Fibroblast of skin of right biceps (primary cell): ENCODE measurements around the gene CHTF18.

Source experiments
- DNase-seq: peaks from one replicate; pipeline ENCODE4 v3.0.0-alpha.2; 2013

Gene CHTF18

DNA sequence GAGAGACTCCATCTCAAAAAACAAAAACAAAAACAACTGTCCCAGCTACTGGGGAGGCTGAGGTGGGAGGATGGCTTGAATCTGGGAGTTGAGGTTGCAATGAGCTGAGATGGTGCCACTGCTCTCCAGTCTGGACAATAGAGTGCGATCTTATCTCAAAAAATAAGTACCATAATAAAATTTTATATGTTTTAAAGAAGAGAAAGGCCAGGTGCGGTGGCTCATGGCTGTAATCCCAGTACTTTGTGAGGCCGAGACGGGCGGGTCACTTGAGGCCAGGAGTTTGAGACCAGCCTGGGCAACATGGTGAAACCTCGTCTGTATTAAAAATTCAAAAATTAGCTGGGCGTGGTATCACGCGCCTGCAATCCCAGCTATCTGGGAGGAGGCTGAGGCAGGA lies 11.6 kb upstream of the CHTF18 start:
- DNase-seq: no peak

DNA sequence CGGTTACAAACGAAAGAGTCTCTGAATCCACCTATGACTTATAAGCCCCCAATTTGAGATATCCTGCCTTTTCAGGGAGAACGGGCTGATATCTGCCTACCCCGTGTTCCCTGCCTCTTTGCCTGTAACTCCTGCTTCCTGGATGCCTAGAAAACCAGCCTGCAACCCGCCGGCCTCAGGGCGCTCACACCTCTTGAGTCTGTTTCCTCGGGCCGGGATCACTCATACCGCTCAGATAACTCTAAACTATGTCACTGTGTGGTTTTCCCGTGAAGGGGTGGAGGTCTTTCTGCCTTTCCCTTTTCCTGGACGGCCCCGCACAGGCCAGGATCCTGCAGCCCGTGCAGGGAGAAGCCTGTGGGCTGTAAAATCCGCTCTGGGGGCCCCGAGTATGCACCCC lies 10.6 kb upstream of the CHTF18 start:
- DNase-seq: peak; percentile 10

DNA sequence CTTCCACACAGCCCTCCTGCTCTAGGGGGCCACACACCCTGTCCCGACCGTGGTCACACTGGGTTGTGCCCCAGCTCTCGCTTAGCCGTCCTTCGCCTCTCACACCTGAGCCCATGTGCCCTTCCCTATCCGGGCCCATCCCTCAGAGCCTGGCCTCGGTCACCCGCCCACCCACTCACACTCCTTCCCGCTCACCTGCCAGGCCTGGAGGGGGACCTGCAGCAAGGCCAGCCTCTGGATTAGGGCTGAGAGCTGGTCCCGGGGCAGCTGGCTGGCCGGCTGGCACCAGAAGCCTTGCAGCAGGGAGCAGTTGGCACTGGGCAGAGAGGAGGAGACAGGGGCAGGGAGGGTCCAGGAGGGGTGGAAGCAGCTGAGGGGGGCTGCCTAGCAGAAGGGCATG lies 10.0 kb upstream of the CHTF18 start:
- DNase-seq: no peak

DNA sequence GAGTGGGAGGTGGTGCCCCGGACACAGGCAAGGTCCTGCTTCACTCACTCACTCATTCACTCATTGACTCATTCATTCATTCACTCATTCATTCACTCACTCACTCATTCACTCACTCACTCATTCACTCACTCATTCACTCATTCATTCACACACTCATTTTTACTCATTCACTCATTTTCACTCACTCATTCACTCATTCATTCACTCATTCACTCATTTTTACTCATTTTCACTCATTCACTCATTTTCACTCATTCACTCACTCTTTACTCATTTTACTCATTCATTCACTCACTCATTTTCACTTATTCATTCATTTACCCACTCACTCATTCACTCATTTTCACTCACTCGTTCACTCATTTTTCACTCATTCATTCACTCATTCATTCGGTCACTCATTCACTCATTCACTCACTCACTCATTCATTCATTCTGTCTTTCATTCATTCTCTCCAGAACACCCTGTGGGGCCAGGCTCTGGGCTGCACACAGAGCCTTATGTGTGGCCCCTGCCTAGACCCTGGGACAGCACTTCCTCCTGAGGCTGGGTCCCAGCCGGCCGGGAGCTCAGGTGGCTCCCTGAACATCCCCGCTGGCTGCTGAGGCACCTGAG lies 9.4 kb upstream of the CHTF18 start:
- no peak for DNase-seq

DNA sequence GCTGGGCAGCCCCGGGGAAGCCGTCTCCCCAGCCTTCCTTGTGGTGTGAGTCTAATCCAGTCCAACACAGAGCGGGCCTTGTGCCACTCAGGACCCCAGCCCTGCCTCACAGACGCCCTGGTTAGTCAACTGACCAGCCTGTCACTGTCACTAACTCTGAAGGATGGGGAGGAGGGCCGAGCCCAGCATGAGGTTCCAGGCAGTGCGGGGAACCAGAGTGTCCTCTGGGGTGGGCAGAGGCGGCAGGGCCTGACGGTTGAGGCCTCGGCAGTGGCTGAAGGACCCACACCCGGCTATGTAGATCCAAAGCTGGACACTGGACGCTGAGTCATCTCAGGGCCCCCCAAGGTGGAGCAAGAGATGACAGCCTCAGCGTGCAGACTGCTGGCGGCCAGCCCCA lies 8.9 kb upstream of the CHTF18 start:
- DNase-seq: no peak

DNA sequence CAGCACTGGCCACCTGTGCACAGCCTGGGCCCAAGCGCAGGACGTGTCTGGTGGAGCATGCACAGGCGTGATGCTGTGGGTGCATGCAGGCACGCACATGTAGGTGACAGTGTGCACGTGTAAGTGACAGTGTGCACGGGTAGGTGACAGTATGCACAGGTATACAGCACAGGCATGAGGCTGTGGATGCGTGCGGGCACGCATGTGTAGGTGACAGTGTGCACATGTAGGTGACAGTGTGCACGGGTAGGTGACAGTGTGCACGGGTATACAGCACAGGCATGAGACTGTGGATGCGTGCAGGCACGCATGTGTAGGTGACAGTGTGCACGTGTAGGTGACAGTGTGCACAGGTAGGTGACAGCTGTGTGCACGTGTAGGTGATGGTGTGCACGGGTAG lies 8.1 kb upstream of the CHTF18 start:
- DNase-seq: no peak

DNA sequence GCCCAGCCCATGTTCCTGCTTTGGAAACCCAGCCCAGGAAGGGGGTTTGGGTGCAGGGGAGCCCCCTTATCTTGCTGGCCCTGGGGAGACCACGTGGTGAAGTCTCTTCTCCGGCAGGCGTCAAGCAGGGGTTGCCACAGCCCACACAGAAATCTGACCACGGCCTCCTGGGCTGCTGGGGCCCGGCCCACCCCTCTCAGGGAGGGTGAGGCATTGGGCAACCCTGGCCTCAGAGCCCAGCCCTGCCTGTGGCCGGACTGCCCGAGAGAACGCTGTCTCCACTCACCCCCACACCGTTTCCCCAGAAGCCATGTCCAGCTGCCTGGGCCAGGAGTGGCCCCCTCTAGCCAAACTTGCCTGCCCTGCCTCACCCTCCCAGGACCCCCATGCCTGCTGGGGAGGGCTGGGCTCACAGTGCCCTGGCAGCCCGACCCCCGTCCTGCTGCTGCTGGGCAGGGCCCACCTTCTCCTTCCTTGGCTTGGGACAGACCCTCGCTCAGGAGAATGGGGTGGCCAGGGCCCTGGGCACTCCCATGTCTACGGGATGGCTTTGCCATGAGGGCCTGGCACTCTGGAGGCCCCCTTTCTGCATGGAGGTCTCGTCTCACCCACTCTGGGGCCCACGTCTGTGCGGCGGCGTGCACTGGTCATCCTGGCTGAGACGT lies 6.9 kb upstream of the CHTF18 start:
- DNase-seq: no peak

DNA sequence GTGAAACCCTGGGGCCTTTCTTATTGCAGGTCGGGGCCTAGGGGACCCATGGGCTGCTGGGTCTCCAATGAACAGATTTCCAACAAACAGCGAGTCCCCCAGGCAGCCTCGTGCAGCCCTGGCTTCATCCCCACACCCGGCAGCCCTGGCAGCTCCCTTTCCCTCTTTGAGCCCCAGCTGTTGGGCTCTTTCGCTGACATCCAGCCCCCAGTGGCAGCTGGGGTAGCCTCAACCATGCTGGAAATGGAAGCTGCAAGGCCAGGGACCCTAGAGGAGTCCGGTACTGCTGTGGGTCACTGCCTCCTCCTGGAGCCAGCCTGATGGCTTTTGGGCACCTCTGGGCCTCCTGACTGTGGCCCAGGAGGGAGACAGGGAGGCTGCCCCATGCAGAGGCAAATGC lies 6.2 kb upstream of the CHTF18 start:
- no peak for DNase-seq

DNA sequence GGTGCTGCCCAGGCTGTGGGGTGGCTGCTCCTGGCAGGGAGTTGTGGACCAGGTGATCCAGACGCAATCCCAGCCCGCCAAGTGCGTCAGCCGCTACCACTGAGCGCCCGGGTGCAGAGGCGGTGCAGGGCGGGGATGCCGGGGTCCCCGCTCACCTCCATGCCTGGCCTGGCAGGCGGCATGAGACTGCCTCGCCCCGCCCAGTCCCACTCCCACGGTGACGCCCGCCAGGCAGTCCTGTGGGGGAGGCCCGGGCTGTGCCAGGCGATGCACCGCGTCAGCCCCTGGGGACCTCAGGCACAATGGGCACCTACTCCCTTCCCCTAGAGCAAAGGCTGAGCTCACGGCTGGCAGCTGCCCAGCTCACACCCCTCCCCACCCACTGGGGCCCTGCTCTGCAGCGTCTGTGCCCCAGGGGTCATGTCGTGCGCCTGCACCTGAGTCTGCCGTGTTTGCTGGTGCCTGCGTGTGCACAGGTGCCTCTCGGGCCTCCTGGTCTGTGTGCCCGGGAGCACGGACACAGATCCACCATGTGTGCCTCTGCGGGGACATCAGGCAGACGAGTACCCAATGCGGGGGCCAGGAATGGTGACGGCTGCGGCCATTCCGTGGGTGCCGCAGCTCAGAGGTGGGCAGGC lies 5.5 kb upstream of the CHTF18 start:
- DNase-seq: no peak

DNA sequence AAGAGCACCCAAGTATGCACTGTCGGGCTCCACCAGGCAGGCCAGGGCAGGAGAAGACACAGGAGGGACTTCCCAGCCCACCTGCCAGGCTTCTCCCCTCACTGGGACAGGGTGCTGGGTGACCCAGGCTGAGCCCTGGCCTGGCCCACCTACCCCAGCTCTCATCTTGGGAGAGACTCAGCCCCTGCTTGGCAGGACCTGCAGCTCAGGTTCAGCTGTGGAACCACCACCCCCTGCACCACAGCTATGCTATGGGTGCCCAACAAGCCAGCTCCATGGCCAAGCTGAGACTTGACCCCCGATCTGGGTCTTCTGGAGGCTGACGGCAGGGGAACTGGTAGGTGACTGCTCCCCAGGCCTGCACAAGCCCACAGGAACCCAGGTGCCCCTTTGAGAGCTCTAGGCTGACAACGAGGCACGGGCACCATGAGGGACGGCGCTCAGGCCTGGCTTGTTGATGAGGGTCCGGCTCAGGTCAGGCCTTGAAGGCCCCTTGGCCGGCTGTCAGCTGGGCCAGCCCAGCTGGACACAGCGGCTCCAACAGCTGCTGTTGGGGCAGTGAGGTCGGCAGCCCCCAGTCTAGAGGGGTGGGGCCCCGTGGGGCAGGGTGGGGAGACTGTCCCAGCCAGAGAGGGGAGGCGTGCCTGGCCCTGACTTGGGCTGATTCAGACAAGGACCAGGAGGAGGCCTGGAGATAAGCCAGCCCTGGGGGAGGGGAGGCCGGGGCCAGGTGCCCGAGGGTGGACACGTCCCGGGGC lies 4.8 kb upstream of the CHTF18 start:
- DNase-seq: no peak

DNA sequence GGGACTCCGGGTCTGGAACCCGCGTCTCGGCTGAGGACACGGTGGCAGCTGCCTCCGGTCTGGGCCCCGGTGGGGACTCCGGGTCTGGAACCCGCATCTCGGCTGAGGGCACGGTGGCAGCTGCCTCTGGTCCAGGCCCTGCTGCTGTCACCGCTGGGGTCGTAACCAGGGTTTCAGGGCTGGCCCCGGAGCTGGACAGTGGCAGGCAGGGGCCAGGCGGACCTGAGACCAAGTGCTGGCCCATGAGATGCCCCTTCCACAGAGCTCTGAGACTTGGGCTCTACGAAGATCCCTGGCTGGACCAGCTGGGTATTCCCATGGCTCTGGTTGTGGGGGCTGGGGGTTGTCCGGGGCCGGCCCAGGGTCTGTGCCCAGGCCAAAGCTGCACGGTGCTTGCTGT lies 4.0 kb upstream of the CHTF18 start:
- no peak for DNase-seq

DNA sequence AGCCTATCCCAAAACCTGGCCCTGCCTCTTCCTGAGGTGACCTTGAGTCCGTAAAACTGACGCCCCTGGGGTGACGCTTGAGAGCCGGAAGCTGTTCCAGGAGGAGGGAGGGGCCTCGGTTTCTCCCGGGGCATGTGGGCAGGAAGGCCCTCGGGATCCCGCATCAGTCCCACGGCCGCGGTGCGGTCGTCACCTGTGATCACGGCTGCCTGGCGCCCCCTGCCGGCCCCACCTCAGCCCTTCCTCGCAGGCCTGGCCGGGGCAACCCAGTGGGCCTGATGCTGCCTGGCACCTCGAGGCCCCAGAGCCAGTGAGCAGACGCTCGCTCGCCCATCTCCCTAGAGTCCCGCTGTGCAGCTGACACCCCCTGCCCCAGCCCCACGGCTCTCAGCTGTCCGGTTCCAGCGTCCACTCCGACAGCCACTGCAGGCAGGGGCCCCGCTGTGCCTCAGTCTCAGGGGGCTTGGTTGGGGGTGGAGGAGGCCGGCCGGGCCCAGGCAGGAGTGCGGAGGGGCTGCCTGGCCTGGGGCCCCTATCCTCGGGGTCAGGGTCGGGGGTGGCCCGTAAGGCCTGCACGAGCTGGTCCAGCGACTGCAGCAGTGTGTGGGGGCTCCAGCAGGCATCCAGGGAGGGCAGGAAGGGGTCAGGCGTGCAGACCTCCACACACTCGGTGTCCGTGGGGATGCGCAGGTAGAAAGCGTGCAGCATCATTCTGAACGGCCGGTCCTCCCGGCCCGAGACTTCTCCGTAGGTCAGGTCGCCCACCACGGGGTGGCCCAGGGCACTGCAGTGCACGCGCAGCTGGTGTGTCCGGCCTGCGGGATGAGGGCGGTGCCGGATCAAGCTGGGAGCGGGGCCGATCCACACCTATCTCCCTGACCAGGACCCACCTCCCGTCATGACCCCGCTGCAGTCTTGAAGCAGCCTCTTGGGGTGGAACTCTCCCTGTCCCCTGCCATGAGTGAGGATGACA lies 2.6 kb upstream of the CHTF18 start:
- DNase-seq: peak; percentile 41

DNA sequence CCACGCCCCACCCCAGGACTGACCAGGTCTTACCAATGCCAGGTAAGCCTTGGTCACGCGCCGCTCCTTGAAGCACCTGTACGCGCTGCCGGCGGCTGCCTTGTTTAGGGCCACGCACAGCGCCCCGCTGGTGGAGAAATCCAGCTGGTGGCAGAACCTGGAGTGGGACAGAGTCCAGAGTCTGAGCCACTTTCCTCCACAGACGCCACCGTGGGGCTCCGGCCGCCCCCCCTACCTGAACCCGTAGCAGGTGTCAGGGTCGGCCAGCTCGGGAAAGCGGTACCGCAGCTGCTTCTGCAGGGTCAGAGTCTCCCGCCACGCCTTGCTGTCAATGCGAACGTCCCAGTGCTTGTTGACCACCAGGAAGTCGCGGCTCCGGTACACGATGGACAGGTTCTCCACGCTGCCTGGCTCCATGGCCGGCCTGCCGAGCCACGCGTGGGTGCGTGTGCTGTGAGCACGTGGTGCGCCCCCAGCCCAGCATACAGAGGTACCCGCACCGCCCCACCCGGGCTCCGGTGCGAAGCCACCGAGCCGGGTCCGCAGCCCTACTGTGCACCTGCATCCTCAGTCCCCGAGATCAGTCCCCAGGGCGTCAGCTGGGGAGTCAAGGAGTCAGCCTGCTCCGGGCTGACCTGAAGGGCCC lies 976 bp upstream of the CHTF18 start:
- no peak for DNase-seq

DNA sequence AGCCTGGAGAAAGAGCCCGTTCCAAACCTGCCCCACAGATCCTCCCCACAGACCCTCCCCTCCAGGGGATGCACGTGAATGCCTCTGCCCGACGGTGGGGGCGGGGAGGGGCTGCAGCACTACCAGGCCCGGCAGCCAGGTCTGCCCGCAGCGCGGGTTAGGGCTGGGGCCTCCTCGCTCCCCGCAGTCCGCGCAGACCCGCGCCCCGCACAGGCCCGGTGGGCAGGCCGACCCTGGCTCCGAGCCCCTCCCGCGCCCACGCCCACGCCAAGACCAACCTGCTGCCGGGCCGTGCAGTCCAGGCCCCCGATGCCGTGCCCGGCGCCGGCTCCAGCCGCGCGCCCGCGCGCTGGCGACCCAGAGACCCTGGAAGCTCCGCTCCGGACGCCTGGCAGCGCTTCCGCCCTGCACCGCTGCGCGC lies 432 bp upstream of the CHTF18 start, which contains the start of gene RPUSD1:
TSS of gene RPUSD1 (minus strand) at position 404 of the 421 bp plus-strand sequence. CDS start 644 bp downstream, outside the sequence.
- DNase-seq: no peak

DNA sequence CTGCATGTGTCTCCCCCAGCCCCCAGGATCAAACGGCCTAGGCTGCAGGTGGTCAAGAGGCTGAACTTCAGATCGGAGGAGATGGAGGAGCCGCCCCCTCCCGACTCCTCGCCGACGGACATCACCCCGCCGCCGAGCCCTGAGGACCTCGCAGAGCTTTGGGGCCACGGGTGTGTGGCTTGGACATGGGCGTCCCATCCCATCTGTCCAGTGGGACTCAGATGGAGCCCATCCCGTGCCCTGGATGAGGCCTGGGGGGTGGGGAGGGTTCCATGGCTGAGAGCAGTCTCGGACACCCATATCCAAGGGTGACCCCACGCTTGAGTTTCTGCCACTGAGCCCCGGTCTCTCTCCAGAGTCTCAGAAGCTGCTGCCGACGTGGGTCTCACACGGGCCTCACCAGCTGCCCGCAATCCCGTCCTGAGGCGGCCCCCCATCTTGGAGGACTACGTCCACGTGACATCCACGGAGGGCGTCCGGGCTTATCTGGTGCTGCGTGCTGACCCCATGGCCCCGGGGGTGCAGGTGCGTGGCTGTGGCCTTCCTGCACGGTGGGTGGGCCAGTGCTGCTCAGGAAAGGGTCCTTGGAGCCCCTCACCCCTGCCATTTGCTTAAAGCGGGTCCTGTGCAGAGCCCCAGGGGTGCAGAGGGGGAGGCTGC lies 901 bp downstream of the CHTF18 start:
- DNase-seq: no peak

DNA sequence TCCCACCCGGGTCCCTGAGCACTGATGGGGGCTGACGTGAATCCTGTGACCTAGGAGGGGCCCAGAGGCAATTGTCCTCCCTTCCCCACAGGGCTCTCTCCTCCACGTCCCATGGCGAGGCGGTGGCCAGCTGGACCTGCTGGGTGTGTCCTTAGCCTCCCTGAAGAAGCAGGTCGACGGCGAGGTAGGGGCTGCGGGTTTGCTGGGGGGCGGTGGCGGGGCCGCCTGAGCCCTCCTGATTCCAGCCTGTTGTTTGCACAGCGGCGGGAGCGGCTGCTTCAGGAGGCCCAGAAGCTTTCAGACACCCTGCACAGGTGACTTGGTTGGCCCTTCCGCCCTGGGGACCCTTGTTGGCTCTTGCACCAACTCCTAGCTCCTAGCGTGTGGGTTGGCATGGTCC lies 1.7 kb downstream of the CHTF18 start:
- no peak for DNase-seq

DNA sequence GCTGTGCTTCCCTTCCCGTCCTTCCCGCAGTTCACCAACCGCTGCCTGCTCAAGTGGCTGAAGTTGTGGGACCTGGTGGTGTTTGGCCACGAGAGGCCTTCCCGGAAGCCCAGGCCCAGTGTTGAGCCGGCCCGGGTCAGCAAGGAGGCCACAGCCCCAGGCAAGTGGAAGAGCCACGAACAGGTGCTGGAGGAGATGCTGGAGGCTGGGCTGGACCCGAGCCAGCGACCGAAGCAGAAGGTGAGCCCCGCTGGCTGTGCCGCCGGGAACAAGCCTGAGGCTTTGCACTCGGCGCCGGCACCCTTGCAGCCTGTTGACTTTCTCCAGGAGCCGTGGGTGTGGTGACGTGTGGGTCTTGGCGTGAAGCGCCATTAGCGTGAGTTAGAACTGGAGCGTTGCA lies 2.7 kb downstream of the CHTF18 start:
- no peak for DNase-seq

DNA sequence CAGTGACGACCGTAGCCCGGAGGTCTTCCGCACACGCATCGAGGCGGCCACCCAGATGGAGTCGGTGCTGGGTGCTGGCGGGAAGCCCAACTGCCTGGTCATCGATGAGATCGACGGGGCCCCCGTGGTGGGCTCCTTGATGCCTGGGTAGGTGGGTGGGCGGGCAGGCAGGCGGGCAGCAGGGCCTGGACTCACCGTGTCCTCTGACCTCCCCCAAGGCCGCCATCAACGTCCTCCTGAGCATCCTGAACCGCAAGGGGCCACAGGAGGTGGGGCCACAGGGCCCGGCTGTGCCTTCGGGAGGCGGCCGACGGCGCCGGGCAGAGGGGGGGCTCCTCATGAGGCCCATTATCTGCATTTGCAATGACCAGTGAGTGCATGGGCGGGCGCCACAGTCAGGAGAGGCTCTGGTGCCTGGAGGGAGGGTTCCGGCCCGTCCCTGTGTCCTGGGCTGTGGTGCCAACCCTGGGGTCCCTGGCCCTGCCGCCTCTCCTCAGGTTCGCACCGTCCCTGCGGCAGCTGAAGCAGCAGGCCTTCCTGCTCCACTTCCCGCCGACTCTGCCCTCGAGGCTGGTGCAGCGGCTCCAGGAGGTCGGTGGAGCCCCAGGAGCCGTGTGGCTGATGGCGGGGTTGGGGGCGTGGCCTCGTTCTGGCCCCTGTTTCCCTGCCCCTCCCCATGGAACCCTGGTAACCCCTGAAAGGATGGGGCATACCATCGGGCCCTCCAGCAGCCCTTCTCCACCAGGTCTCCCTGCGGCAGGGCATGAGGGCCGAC lies 4.0 kb downstream of the CHTF18 start:
- DNase-seq: no peak

DNA sequence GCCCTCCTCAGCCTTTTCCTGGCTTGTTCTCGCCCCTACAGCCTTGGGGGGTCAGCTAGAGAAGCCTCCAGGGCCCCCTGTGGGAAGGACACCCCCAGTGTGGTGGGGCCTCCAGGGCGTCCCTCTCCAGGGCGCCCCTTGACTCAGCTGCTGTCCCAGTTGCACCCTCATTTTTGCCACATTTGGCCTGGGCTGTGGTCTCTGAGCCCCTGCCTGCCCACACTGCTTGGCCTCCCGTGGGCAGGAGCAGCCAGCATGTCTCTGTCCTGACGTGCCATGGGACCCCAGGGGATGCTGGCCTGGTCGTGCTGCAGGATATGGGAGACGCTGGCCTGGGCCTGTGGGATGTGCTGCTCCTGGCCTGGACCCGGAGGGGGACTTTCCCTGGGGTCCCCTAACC lies 5.0 kb downstream of the CHTF18 start:
- DNase-seq: no peak

DNA sequence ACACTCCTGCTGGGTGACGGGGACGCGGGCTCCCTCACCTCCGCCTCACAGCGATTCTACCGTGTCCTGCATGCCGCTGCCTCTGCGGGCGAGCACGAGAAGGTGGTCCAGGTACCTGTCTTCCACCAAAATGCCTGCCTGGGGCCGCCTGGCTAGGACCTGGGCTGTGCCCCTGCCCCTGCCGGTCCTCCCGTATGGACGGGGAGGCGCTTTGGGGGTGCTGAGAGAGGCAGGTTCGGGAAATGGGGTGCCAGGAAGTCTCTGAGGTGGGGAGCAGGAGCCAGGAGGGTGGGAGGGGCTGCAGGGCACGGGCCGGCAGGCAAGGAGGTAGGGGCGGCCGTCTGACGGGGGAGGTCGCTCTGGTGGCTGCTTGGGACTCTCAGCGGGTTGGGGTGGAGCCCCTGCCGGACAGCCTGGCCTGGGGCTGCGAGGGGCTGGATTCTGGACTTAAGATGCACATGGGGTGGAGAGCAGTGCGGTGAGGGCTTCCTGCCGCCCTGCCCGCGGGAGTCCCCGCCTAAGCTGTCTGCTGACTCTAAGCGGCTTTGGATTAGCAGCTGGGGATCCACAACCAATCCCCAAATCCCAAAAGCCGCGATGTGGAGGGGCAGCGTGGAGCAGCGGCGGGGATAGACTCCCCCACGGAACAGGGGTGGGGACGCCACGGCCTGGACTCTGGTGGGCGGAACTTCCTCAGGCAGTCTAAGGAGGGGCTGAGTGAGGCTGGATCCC lies 5.8 kb downstream of the CHTF18 start:
- no peak for DNase-seq
